GM18508 (cell line): Measurements from ENCODE around the gene AKAIN1.

Source experiments
- ATAC-seq: cut with Tn5 transposase; IDR thresholded peaks from one replicate; pipeline ENCODE4 v1.9.1; 2021; ENCODE audit warnings: moderate number of reproducible peaks; ENCODE audit not compliant: insufficient read depth, unreplicated experiment

Gene AKAIN1

GRCh38 chr18:5103286-5103685 is 93.8 kb downstream of the AKAIN1 start:
- ATAC-seq, result no peak

GRCh38 chr18:5097116-5097703 is 99.8 kb downstream of the AKAIN1 start:
- no peak for ATAC-seq

- ATAC-seq, result no peak
Observed at GRCh38 chr18:5095239-5095638, 101.8 kb downstream of the AKAIN1 start.

DNA sequence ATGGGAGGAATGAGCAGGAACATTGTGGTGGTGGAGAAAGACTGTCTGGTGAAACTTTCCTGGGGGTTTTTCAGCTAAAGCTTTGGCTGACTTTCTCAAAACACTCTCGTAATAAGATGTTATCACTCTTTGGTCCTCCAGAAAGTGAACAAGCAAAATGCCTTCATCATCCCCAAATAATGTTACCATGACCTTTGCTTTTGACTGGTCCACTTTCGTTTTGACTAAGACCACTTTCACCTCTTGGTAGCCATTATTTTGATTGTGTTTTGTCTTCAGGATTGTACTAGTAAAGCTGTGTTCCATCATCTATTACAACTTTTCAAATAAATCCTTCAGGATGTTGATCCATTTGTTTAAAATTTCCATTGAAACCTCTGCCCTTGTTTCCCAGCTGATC is 103.2 kb downstream of the AKAIN1 start:
- no peak for ATAC-seq
